ENCODE measurements around the gene KRT76.
"Not testable (repeated sequence)": the region's sequence is repeated elsewhere in the genome, so short reads cannot be mapped to it uniquely, and the experiment has no call there.

Gene KRT76

GRCh38 chr12:52796839-52797528 is 19.8 kb upstream of the KRT76 start:
- H3K4me2 ChIP-seq (ENCODE audit: low read length), result no peak overlapping the region
- H3K36me3 ChIP-seq (ENCODE audit: insufficient read depth, low read length), result no peaks in the 10 kb centered on the region
- H4K20me1 ChIP-seq (ENCODE audit: insufficient read depth, low read length), result no peaks in the 10 kb centered on the region
- H3K27me3 ChIP-seq (ENCODE audit: insufficient read depth, low read length), result peaks cover 5% of the 10 kb centered on the region; the same call in 1 of the 2 replicates
- H2AFZ ChIP-seq (ENCODE audit: low read length), result no peak overlapping the region
- H3K9ac ChIP-seq (ENCODE audit: low read length), result no peak overlapping the region
- H3K9me3 ChIP-seq (ENCODE audit: low read length), result no peaks in the 10 kb centered on the region
- TF ChIP-seq, protein P1, sequence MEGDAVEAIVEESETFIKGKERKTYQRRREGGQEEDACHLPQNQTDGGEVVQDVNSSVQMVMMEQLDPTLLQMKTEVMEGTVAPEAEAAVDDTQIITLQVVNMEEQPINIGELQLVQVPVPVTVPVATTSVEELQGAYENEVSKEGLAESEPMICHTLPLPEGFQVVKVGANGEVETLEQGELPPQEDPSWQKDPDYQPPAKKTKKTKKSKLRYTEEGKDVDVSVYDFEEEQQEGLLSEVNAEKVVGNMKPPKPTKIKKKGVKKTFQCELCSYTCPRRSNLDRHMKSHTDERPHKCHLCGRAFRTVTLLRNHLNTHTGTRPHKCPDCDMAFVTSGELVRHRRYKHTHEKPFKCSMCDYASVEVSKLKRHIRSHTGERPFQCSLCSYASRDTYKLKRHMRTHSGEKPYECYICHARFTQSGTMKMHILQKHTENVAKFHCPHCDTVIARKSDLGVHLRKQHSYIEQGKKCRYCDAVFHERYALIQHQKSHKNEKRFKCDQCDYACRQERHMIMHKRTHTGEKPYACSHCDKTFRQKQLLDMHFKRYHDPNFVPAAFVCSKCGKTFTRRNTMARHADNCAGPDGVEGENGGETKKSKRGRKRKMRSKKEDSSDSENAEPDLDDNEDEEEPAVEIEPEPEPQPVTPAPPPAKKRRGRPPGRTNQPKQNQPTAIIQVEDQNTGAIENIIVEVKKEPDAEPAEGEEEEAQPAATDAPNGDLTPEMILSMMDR (IDR thresholded peaks at IDR 0.05; ENCODE audit: low read length), result no peak
- TF ChIP-seq EZH2 (IDR thresholded peaks at IDR 0.05; ENCODE audit: borderline replicate concordance, low read length), result no peak
- H3K9me2 ChIP-seq (ENCODE audit: low read depth, low read length), result no peaks in the 10 kb centered on the region
- no peak overlapping the region for H3K4me3 ChIP-seq (ENCODE audit: low read depth, low read length, poor library complexity, severe bottlenecking)
- H3K79me2 ChIP-seq (ENCODE audit: insufficient read depth, low read length), result no peaks in the 10 kb centered on the region
- H3K27ac ChIP-seq (ENCODE audit: low read depth, low read length, poor library complexity, severe bottlenecking), result no peak overlapping the region
- H3K4me1 ChIP-seq (ENCODE audit: insufficient read depth, low read length, severe bottlenecking), result no peaks in the 10 kb centered on the region
- no peaks in the 10 kb centered on the region for H3F3A ChIP-seq (ENCODE audit: insufficient read depth, low read length)

DNA sequence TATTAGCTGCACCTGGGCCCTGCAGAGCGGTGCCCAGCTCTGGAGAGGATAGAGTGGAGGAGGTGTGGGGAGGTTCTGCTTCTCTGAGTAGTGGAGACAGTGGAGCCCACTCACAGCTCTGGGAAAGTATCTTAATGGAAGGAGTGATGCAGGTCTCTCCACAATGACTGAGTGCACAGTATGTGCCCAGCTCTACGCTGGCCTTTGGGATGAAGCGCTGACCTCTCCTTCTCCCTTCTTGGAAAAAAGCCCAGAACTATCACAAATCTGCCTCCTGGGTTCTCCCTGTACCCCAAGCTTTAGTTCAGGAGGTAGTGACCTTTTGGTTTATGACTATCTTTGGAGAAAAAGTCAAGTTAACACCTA is 19.3 kb upstream of the KRT76 start:
- H3K27me3 ChIP-seq (ENCODE audit: insufficient read depth, low read length), result peaks cover 5% of the 10 kb centered on the region; the same call in 1 of the 2 replicates
- H3K9me2 ChIP-seq (ENCODE audit: low read depth, low read length), result no peaks in the 10 kb centered on the region
- no peak overlapping the region for H3K4me3 ChIP-seq (ENCODE audit: low read depth, low read length, poor library complexity, severe bottlenecking)
- H3K27ac ChIP-seq (ENCODE audit: low read depth, low read length, poor library complexity, severe bottlenecking), result no peak overlapping the region
- H3K36me3 ChIP-seq (ENCODE audit: insufficient read depth, low read length), result no peaks in the 10 kb centered on the region
- no peaks in the 10 kb centered on the region for H3K9me3 ChIP-seq (ENCODE audit: low read length)
- H2AFZ ChIP-seq (ENCODE audit: low read length), result no peak overlapping the region
- H3K4me1 ChIP-seq (ENCODE audit: insufficient read depth, low read length, severe bottlenecking), result no peaks in the 10 kb centered on the region
- no peaks in the 10 kb centered on the region for H3K79me2 ChIP-seq (ENCODE audit: insufficient read depth, low read length)
- TF ChIP-seq, protein P1 (IDR thresholded peaks at IDR 0.05; ENCODE audit: low read length), result no peak
- no peak for TF ChIP-seq EZH2 (IDR thresholded peaks at IDR 0.05; ENCODE audit: borderline replicate concordance, low read length)
- no peak overlapping the region for H3K9ac ChIP-seq (ENCODE audit: low read length)
- no peaks in the 10 kb centered on the region for H4K20me1 ChIP-seq (ENCODE audit: insufficient read depth, low read length)
- no peak overlapping the region for H3K4me2 ChIP-seq (ENCODE audit: low read length)
- no peaks in the 10 kb centered on the region for H3F3A ChIP-seq (ENCODE audit: insufficient read depth, low read length)

DNA sequence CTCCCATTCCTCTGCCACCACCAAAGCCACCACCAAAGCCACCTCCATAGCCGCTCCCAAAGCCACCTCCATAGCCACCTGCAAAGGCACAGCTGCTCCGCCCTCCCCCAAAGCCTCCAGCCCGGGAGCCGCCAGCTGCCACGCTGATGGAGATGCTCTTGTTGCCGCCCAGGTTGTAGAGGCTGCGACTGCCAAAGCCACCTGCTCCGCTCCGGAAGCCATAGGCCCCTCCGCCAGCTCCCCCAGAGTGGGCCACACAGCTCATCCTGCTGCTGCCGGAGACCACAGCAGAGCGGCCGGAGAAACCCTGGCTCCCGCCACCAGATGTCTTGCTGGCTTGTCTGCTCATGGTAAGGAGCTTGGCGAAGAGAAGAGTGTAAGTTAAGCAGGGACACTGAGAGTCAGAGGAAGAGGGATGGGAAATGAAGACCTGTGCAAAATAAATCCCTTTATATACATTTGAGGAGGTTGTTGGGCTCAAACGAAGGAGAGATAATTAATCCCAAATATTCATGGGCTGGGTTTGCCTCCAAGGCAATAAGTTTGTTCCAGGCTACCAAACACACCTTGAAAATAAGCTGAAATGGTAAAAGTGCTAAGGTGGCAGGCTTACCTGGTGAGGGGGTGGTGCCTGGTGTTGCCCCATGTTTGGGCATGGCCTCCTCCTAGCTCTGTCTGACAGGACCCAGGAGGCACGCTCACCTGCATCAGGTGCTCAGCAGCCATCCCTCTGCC is 18.7 kb upstream of the KRT76 start, which contains the start of gene KRT3:
KRT3 (minus strand) TSS at position 424 of the 735 bp plus-strand sequence; CDS start at position 349, 75 bp downstream.
- no peak within 1 kb of the TSS for H3K27ac ChIP-seq (ENCODE audit: low read depth, low read length, poor library complexity, severe bottlenecking)
- no peaks in the 10 kb centered on the region for H3K79me2 ChIP-seq (ENCODE audit: insufficient read depth, low read length)
- H3K4me3 ChIP-seq (ENCODE audit: low read depth, low read length, poor library complexity, severe bottlenecking), result no peak within 1 kb of the TSS
- H3K4me2 ChIP-seq (ENCODE audit: low read length), result no peak within 1 kb of the TSS
- H3K27me3 ChIP-seq (ENCODE audit: insufficient read depth, low read length), result peaks cover 5% of the 10 kb centered on the region; the same call in 1 of the 2 replicates
- no peak within 1 kb of the TSS for H2AFZ ChIP-seq (ENCODE audit: low read length)
- H3F3A ChIP-seq (ENCODE audit: insufficient read depth, low read length), result no peaks in the 10 kb centered on the region
- H3K9me2 ChIP-seq (ENCODE audit: low read depth, low read length), result no peaks in the 10 kb centered on the region
- TF ChIP-seq, protein P1 (IDR thresholded peaks at IDR 0.05; ENCODE audit: low read length), result no peak
- no peak for TF ChIP-seq EZH2 (IDR thresholded peaks at IDR 0.05; ENCODE audit: borderline replicate concordance, low read length)
- no peaks in the 10 kb centered on the region for H3K4me1 ChIP-seq (ENCODE audit: insufficient read depth, low read length, severe bottlenecking)
- no peak within 1 kb of the TSS for H3K9ac ChIP-seq (ENCODE audit: low read length)
- no peaks in the 10 kb centered on the region for H3K9me3 ChIP-seq (ENCODE audit: low read length)
- H4K20me1 ChIP-seq (ENCODE audit: insufficient read depth, low read length), result no peaks in the 10 kb centered on the region
- H3K36me3 ChIP-seq (ENCODE audit: insufficient read depth, low read length), result no peaks in the 10 kb centered on the region

DNA sequence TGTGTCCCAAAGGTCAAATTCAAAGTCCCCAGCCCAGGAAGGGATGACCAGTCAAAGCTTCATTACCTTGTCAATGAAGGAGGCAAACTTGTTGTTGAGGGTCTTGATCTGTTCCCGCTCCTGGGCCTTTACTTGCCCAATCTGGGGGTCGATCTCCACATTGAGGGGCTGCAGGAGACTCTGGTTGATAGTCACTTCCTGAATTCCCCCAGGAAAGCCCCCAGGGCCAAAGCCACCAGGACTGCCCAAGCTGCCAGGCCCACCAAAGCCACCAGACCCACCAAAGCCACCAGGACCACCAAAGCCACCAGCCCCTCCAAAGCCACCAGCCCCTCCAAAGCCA is 18.2 kb upstream of the KRT76 start:
- H3K27me3 ChIP-seq (ENCODE audit: insufficient read depth, low read length); H3K9me2 ChIP-seq (ENCODE audit: low read depth, low read length); H3K4me1 ChIP-seq (ENCODE audit: insufficient read depth, low read length, severe bottlenecking); H3K4me3 ChIP-seq (ENCODE audit: low read depth, low read length, poor library complexity, severe bottlenecking); H3K9me3 ChIP-seq (ENCODE audit: low read length); H3K36me3 ChIP-seq (ENCODE audit: insufficient read depth, low read length); H3K4me2 ChIP-seq (ENCODE audit: low read length); H3K9ac ChIP-seq (ENCODE audit: low read length); H3K79me2 ChIP-seq (ENCODE audit: insufficient read depth, low read length); H3F3A ChIP-seq (ENCODE audit: insufficient read depth, low read length); H4K20me1 ChIP-seq (ENCODE audit: insufficient read depth, low read length); H2AFZ ChIP-seq (ENCODE audit: low read length); H3K27ac ChIP-seq (ENCODE audit: low read depth, low read length, poor library complexity, severe bottlenecking): not testable (repeated sequence)
